HG02759 (cell line): ENCODE data around the gene KIAA0586.
"Not testable (repeated sequence)": the region's sequence is repeated elsewhere in the genome, so short reads cannot be mapped to it uniquely, and the experiment has no call there.

ENCODE experiments used
- ATAC-seq: cut with Tn5 transposase; IDR thresholded peaks from one replicate; pipeline ENCODE4 v1.9.1; 2021; ENCODE audit warnings: mild to moderate bottlenecking, moderate library complexity; ENCODE audit not compliant: unreplicated experiment

Gene KIAA0586

DNA sequence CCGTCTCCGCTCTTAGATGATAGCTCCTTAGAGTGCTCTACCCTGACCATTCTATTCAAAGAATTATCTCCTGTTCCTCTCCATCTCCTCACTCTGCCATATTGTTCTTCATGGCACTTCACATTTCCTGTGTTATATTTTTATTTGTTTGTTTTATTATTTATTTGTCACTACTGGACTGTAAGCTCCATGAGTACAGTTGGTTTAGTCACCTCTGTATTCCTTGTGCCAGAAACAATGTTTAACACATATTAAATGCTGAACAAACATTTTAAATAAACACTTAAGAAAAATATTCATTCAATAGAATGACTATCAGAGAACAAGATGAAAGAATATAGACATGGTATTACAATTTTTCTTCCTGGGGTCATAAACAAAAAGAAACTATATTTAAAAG, 35.6 kb downstream of the KIAA0586 start:
- no peak for ATAC-seq

GRCh38 chr14:58464652-58465051, 37.1 kb downstream of the KIAA0586 start:
- ATAC-seq, result no peak

GRCh38 chr14:58465421-58465820, 37.9 kb downstream of the KIAA0586 start:
- no peak for ATAC-seq

- no peak for ATAC-seq
Observed at GRCh38 chr14:58466459-58466858, 38.9 kb downstream of the KIAA0586 start.

- ATAC-seq, result no peak
Observed at GRCh38 chr14:58467575-58467974, 40.1 kb downstream of the KIAA0586 start.

DNA sequence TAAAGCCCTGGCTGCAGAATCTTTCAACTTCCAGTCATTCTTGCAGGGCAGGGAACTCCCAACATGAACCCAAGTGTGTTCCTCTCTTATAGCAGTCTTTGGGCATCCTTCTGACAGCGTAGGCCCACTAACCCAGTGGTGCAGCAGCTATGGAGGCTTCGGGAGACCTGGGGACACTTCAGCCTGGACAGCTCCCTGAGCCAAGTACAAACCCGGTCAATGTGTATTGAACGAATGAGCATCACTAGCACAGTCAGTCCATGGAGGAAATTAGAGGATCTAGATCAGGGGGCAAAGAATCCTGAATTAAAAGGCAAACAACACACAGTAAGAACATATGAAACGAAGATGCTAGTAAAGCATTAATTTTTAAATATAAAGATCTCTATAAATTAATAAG, 41.8 kb downstream of the KIAA0586 start:
- no peak for ATAC-seq

DNA sequence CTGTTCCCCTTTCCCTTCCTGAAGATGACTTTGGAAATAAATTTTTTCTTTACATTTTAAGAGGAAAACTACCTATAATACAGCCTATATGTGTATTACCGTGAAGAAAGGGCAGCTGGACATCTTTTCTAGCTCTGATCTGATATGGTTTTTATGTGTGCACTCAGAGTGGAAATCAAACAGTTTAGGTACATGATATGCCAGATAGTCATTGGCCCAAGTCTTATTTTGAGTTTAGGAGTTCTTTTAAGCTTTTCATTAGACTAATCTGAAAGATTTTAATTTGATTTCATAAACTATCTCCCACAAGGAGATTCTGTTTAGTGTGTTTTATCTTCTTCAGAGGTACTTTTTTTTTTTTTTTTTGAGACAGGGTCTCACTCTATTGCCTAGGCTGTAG, 48.8 kb downstream of the KIAA0586 start:
- no peak for ATAC-seq

DNA sequence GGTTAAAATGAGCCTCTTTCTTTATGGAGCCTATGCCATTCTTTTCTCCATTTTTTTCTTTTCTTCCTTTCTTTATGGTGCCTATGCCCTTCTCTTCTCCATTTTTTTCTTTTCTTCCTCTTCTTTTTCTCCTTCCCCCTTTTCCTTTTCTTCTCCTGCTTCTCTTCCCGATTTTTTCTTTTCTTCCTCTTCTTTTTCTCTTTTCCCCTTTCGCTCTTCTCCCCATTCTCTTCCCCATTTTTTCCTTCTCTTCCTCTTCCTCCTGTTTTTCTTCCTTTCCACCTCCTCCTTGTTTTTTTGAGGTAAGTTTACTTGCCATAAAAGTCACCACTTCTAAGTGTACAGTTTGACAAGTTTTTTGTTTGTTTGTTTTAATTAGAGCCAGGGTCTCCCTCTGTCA, 50.1 kb downstream of the KIAA0586 start:
- ATAC-seq, result no peak

DNA sequence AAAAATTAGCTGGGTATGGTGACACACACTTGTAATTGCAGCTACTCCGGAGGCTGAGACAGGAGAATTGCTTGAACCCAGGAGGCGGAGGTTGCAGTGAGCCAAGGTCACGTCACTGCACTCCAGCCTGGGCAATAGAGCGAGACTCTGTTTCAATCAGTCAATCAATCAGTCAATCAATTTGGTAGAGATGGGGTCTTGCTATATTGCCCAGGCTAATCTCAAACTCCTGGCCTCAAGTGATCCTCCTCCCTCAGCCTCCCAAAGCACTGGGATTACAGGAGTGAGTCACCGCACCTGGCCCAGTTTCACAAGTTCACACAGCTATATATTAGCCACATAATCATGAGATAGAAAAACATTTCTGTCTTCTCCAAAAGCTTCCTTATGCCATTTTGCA, 50.8 kb downstream of the KIAA0586 start:
- ATAC-seq, result not testable (repeated sequence)

GRCh38 chr14:58479975-58480374, 52.5 kb downstream of the KIAA0586 start:
- ATAC-seq, result no peak

- no peak for ATAC-seq
Observed at GRCh38 chr14:58484176-58484575, 56.7 kb downstream of the KIAA0586 start.

- ATAC-seq, result peak; percentile 47
Observed at GRCh38 chr14:58488550-58488949, 61.0 kb downstream of the KIAA0586 start.

GRCh38 chr14:58491593-58491992, 64.1 kb downstream of the KIAA0586 start:
- no peak for ATAC-seq

DNA sequence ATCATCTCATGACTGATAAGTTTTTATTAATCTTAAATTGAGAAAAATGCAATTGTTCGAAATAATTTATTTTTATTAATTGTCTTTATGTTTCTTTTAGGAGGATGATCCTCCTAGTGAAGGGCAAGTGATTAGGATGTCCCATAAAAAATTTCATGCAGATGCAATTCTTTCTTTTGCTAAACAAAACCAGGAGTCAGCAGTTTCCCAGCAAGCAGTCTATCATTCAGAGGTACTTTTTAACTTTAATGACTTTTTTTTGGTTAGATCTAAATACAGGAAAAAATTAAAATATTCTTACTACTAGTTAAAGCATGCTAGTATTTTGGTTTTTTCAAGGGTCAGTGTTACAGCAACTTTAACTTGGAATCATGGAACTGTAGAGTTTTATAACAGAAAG, 64.5 kb downstream of the KIAA0586 start:
- ATAC-seq, result no peak

GRCh38 chr14:58501214-58501816, 73.8 kb downstream of the KIAA0586 start:
- ATAC-seq, result peak; percentile 73

DNA sequence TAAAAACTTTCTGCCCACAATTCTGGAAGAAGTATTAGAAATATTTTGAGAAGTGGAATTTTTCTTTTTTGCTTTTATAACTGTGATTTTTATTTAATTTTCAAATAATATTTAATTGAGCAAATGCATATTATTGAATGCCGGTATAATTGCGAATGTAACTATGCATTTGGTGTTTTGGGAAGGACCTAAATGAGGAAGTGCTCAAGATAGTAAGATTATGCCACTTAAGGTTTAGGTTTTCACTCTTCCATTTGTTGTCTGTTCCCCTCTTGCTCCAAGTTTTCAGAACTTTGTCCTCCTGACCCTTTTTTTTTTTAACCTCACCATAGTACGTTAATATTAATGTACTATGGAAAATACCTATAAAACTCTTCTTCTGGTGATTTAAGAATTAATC, 85.8 kb downstream of the KIAA0586 start:
- ATAC-seq, result no peak

GRCh38 chr14:58517592-58517991, 90.1 kb downstream of the KIAA0586 start:
- ATAC-seq, result no peak

- ATAC-seq, result not testable (repeated sequence)
Observed at GRCh38 chr14:58525691-58526090, 98.2 kb downstream of the KIAA0586 start.

- no peak for ATAC-seq
Observed at GRCh38 chr14:58533446-58533845, 105.9 kb downstream of the KIAA0586 start.

DNA sequence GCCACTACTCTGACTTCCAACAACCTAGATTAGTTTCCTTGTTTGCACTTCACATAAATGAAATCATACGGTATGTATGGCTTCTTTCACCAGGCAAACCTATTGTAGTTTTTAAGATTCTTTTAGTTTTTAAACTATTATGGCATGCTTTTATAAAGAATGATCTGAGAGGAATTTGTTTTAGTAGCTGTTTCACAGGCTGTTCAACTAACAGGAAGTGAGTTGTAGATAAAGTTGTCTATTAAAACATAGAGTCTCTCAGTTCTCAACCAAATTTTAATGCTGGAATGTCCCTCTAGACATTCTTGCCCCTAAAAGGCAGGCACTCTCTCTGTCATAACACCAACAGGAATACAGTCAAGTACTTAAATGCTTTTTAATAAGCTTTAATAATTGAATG, 107.5 kb downstream of the KIAA0586 start:
- no peak for ATAC-seq

DNA sequence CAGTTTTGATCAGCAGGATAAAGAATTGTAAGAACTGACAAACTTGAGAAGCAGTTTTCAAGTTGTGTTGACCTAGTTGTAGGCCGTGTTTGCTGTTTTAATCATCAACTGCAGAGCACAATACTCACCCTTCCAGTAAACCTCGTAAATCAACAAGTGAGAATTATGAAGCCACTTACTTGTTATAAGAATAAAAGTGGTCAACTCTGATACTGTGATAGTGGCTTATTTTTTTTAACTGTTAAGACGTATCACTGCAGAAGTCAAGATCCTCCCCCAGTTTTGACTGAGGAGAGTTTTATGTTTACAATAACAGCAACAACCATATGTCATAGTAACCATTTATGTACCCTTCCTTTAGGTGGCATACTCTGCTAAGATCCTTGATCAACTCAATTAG, 109.5 kb downstream of the KIAA0586 start:
- ATAC-seq, result no peak

DNA sequence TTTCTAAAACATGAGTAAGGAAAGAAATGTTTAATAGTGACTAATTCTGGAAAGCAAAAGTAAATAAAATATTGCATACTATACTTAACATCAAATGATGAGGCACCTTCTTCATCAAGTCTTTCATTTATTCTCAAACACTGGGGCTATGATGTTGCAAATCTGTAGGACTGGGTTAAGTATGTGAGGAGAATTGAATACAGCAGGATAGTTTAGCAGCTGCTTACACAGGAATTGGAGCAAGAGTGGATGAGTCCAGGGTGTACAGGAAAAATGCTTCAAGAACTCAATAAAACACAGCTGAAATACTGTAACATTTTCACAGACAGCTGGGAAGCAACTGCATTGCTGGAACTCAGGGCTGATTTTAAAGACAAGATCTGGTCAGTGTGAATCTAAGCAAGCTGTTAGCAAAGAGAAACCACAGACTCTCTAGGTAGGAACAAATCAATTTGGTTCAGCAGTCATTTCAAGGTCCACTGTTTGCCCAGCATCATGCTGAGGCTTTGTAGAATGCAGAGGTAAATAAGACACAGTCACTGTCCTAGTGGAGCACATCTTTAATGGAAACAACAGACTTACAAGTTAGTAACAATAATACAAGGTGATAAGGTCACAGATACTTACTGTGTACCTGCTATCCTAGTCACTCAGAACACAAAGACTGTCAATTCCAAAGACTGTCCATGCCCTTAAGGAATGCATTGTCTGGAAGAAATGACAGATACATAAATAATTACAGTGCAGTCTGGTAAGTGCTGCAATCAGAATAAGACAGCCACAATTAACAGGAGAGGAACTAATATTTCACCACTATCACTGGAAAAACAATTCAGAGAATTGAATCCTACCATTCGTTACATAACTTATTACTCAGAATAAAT, 113.5 kb downstream of the KIAA0586 start:
- no peak for ATAC-seq
